ENCODE data around the gene SLC22A31. TPM values are rescaled to one million over a fixed set of nuclear protein-coding genes. Genes with fewer than 3 reads are reported as not detected.

Gene SLC22A31
- total RNA-seq, 1 experiment from 2014 or later: 6.7 TPM

GRCh38 chr16:89202422-89203215 lies 2.3 kb upstream of the SLC22A31 start:
- CTCF ChIA-PET: no interaction called here
- TSS peak; percentile 39 for BruUV-seq (replicated peaks)

GRCh38 chr16:89201439-89202377 lies 1.4 kb upstream of the SLC22A31 start:
- Mint-ChIP-seq H3K27me3 (ENCODE audit: insufficient read depth, unreplicated experiment) (peaks cover 12% of the 10 kb centered on the region), H3K27ac (ENCODE audit: unreplicated experiment) (no peak overlapping the region), H3K4me3 (ENCODE audit: unreplicated experiment) (peak overlapping the region; percentile 73), H3K4me1 (ENCODE audit: low read depth, unreplicated experiment) (peaks cover 8% of the 10 kb centered on the region), H3K36me3 (ENCODE audit: insufficient read depth, unreplicated experiment) (peaks cover 7% of the 10 kb centered on the region), H3K9me3 (ENCODE audit: unreplicated experiment) (no peaks in the 10 kb centered on the region)
- H3K27me3 ChIP-seq (replicated peaks; ENCODE audit: control insufficient read depth, insufficient read depth, low read length): no peaks in the 10 kb centered on the region; the same call in 1 of the 2 replicates
- intact Hi-C loops (cut with micrococcal nuclease; ENCODE audit: unreplicated experiment): loop anchor here (1.0 to 2.0 kb wide), 2 partner anchors 15 to 30 kb away; partner anchors contain the start of genes CDH15 and ZNF778
- H3K9me3 ChIP-seq: no peaks in the 10 kb centered on the region
- H3K4me3 ChIP-seq (ENCODE audit: low read depth, low read length): peak overlapping the region; percentile 62
- peaks cover 17% of the 10 kb centered on the region for H3K4me1 ChIP-seq
- POLR2A ChIA-PET: interaction anchor here (0.9 to 1.1 kb wide), 2 partner anchors 9 to 16 kb away, joined by 4 to 5 read pairs; partner anchors contain the start of gene ZNF778
- TF ChIP-seq CTCF (IDR thresholded peaks at IDR 0.05; ENCODE audit: insufficient read depth in 1 of 2, low read depth in 1 of 2, low read length in 1 of 2, severe bottlenecking in 1 of 2, unreplicated experiment in 1 of 2): no peak
- BruUV-seq (replicated peaks): no TSS peak
- peak; percentile 94 to 96 for DNase-seq
- CTCF ChIA-PET: interaction anchor here (1.0 kb wide), 1 partner anchor 16 kb away, joined by 3 read pairs; the partner anchor contains the start of gene ZNF778
- no peaks in the 10 kb centered on the region for H3K36me3 ChIP-seq (ENCODE audit: control insufficient read depth, insufficient read depth, low read length)

More at GRCh38 chr16:89202422-89203215, 2.3 kb upstream of the SLC22A31 start:
- Histone ChIP-seq H3K4me1 (peaks cover 17% of the 10 kb centered on the region), H3K27me3 (replicated peaks; ENCODE audit: control insufficient read depth, insufficient read depth, low read length) (no peaks in the 10 kb centered on the region; the same call in 1 of the 2 replicates), H3K36me3 (ENCODE audit: control insufficient read depth, insufficient read depth, low read length) (no peaks in the 10 kb centered on the region), H3K9me3 (no peaks in the 10 kb centered on the region), H3K4me3 (ENCODE audit: low read depth, low read length) (peak overlapping the region; percentile 62)
- intact Hi-C loops (cut with micrococcal nuclease; ENCODE audit: unreplicated experiment): no loop called here
- DNase-seq: no peak
- POLR2A ChIA-PET: no interaction called here
- H3K36me3 Mint-ChIP-seq (ENCODE audit: insufficient read depth, unreplicated experiment): peaks cover 7% of the 10 kb centered on the region
- TF ChIP-seq CTCF (IDR thresholded peaks at IDR 0.05; ENCODE audit: insufficient read depth in 1 of 2, low read depth in 1 of 2, low read length in 1 of 2, severe bottlenecking in 1 of 2, unreplicated experiment in 1 of 2): no peak
- H3K4me3 Mint-ChIP-seq (ENCODE audit: unreplicated experiment): peak overlapping the region; percentile 73
- H3K27ac Mint-ChIP-seq (ENCODE audit: unreplicated experiment): no peak overlapping the region
- peaks cover 12% of the 10 kb centered on the region for H3K27me3 Mint-ChIP-seq (ENCODE audit: insufficient read depth, unreplicated experiment)
- H3K4me1 Mint-ChIP-seq (ENCODE audit: low read depth, unreplicated experiment): peaks cover 8% of the 10 kb centered on the region
- no peaks in the 10 kb centered on the region for H3K9me3 Mint-ChIP-seq (ENCODE audit: unreplicated experiment)
